NK-92 (cell line): Measurements from ENCODE around the gene C2orf80.
"Not testable (repeated sequence)": the region's sequence is repeated elsewhere in the genome, so short reads cannot be mapped to it uniquely, and the experiment has no call there.

Experiments used
- DNase-seq: peaks from one replicate; lab custom pipeline; 2025; ENCODE audit not compliant: unreplicated experiment; lab: John Stamatoyannopoulos, UW

C2orf80 gene

DNA sequence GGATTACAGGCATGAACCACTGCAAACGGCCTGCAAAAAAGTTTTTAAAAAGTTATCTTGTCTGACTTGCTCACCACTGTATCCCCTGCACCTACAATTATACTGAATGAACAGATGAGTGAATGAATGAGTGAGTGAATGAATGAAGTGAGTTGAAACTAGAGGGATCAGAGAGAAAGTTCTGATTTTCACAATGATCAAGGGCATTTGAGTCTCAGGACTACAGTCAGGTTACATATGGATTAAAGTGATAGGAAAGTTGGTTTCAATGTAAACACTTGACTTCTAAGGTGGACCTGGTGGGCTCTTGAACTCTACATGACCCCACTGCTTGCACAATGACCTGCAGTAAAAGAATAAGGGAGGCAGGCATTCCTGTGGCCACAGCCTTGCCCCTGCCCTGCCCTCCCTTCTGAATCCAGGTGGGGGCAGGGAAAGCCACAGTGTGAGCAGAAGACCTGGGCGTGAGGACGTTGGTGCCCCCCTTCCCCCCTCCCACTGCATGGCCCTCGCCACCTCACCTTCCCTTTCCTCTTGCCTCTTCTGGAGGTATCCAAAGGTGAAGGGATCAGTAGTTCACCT is 10.7 kb downstream of the C2orf80 start:
- no peak for DNase-seq

DNA sequence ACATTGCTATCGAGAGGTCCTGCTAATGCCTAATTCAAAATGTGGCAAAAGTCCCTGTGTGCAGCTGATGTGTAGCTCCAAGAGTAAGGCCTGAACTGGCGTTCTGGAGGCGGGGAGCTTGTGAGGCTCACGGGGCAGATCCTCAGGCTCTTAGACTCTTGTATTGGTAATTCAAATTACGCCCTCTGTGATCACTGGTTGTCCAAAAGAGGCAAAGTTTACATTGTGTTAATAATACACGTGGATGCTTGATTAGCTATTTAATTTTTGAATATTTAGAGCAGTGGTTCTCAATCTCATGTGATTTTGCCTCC is 14.0 kb downstream of the C2orf80 start:
- no peak for DNase-seq

DNA sequence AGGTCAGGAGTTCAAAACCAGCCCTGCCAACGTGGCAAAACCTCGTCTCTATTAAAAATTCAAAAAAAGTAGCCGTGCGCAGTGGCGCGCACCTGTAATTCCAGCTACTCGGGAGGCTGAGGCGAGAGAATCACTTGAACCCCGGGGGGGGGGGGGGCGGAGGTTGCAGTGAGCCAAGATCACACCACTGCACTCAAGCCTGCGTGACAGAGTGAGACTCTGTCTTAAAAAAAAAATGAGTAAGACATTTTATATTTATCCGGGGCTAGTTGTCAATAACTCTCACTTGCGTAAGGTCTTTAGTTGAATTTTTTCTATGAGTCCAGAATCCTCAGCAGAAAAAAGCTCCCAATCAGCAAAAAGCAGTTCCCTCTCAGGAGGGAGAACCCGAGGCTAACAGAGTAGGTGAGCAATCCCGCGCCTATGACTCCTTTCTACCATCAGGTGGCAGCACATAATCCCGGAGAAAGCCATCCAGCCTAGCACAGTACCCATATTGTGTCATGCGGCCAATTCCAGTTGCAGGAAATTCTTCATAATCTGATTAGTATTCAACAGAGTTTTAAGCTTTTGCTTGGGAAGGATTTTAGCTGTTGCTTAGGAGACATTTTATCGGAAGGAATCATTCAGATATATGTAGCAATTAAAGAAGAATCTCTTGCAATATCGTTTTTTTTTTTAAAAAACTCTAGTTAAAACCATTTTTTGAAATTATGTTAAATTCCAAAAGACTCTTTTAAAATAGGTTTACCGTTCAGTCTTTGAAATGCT is 14.6 kb downstream of the C2orf80 start:
- DNase-seq: peak; percentile 6

DNA sequence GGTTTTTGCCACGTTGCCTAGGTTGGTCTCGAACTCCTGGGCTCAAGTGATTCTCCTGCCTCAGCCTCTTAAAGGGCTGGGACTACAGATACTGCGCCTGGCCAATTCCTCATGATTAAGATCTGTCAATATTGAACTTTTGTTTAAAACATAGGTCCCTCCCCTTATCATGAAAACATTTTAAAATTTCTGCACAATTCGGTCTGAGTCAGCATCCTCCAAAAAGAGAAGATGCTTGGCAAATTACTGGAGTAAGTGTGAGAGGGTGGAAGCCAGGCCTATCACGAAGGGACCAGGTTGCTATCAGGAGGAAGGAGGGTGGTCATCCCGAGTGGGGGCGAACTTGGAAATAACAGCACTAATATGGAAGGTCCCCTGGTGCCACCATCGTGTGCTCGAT is 15.7 kb downstream of the C2orf80 start:
- no peak for DNase-seq

DNA sequence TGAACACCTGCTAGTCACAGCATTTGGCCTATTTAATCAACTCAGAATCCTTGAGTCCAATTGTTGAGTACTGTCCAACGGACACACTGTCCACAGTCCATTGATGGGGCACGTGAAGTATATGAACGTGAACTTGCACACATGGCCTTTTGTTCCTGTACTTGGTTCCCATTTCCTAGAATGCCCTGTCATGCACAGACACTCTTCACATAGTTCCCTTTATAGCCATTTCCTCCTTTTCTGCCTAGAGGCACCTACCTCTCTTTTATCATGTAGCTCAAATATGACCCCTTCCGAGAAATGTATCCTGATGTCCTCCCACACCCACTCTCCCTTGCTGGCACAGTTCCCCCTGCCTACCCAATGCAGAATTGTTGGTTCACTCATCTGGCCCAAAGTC is 17.7 kb downstream of the C2orf80 start:
- no peak for DNase-seq

DNA sequence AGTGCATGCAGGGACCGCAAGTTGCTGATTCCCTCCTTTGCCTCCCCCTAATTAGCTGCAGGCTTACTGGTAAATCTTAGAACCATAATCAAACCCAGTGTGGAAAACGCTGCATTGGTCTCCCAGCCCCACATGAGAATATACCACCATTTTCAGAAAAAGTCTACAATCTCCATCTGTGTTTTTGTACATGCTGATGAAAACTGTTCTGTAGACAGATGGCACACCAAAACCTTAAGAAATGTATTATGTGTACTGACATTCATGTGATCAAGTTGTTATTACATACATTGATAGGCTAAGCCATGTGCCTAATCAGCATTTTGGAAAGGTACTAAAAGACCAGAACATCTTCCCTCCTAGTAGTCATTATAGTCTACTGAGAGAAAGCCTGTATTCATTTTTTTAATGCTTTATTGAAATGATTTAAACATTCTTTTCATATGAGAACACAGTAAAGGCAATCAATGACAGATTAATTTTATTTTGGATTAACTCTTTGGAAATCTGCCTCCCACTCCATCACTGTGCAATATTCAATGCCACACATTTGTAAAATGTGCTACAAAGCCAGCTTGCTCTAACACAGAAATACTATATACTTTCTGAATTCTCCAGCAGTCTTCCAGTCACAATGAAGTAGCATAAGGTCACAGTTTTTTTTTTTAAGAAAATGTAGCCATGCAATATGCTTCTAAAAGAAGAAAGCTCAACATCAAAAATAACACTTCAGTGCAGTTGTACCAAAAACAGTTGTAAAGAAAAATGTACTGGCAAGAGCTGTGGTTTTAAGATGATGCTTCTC is 24.7 kb downstream of the C2orf80 start:
- no peak for DNase-seq

DNA sequence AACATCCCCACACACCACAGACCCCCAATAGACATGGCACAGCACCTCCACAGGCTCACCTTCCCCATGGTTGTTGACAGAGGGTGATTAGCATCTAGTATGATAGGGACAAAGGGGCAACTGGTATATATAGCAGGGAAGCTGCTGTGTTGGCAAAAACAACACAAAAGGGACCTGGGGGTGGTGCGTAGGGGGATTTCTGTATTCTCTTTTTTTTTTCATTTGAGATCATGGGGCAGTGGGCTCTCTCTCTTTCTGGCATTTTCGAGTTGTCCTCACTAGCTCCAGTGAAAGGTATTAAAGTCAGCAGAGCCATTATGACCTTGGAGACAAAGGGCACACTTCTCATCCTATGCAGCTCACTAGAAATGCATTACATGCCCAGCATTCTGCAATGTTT is 26.3 kb downstream of the C2orf80 start, which contains the start of gene CRYGA:
Gene CRYGA, minus strand, starts transcription at position 101 of the 400 bp plus-strand sequence. Its CDS starts 33 bp downstream, at position 68.
- no peak for DNase-seq

DNA sequence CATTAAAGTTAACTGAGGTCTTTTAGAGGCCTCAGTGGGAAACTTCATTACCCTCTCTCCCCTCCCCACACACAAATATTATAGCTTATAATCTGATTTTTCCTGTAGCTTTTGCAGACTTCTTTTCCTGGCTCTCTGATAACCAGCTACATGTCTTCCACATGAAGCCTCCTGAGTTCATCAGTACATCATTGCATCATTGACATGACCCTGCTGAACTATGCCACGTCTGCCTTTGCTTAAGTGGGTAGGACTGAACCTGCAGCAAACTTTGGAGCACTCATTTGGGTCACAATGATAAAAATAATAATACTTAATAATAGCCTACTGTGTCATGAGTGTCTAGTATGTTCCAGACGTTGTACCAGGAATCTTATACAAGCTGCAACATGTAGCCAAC is 33.4 kb downstream of the C2orf80 start:
- no peak for DNase-seq

DNA sequence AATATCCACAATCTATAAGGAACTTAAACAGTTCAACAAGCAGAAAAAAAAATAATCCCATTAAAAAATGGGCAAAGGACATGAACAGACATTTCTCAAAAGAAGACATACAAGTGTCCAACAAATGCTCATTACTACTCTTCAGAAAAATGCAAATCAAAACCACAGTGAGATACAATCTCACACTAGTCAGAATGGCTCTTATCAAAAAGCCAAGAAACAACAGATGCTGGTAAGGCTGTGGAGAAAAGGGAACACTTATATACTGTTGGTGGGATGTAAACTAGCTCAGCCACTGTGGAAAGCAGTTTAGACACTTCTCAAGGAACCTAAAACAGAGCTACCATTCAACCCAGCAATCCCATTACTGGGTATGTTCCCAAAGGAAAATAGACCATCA is 36.7 kb downstream of the C2orf80 start:
- no peak for DNase-seq

DNA sequence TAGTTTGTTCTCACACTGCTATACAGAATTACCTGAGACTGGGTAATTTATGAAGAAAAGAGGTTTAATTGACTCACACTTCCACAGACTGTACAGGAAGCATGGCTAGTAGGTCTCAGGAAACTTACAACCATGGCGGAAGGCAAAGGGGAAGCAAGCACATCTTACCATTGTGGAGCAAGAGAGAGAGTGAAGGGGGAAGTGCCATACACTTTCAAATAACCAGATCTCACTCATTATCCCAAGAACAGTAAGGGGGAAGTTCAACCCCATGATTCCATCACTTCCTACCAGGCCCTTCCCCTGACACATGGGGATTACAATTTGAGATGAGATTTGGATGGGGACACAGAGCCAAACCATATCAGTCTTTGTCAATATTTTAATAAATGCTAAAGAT is 38.9 kb downstream of the C2orf80 start:
- DNase-seq: no peak

DNA sequence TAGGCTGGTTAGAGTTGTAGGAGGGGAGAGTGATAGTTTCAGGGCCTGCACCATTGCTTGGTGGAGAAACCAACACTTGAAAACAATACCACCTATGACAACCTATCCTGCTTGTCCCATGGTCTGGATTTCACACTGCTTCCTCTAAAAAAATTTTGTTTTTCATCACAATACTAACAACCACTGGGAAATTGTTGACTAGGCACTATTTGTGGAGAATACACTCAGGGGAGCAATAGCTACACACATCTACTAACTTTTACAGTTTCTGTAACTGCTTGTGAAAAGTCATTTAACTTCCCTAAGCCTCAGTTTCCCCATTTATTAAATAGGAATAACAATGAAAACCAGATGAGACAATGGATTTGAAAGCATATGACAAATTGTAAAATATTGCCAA is 39.7 kb downstream of the C2orf80 start:
- DNase-seq: no peak

DNA sequence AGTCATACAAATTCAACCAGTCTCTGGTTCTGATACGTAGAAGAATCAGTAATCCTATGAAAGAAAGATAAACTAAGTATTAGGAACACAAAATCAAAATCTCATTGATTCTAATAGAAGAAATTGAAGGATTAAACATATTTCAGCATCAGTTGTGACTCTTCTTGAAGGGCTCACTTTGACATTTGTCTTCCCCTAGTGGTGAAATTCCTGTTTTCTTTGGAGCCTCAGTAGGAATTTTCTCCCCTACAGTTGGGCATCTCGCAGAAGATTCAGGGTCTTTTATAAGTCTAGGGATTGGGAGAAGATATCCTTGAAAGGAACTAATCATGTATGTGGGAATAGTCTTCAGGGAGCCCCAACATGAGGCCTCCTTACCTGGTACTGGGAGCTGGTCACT is 41.0 kb downstream of the C2orf80 start:
- no peak for DNase-seq

DNA sequence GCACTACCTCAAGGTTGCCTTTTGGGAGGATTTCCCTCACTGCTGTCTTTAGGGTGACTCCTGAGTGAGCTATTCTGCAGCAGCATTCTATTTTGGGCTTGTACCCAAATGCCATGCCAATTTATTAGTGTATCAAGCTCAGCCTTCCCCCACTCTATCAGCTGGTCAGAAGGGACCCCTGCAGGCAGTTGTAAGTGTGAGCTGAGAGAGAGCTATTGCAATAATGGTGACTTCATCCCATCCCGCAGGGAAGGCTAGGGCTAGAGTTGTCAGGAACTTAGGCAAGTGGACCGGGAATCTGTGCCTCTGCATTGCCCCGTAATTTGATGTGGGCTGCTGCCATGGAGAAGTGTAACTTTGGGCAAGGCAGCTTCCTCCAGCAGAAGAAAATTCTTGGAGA is 42.1 kb downstream of the C2orf80 start:
- no peak for DNase-seq

DNA sequence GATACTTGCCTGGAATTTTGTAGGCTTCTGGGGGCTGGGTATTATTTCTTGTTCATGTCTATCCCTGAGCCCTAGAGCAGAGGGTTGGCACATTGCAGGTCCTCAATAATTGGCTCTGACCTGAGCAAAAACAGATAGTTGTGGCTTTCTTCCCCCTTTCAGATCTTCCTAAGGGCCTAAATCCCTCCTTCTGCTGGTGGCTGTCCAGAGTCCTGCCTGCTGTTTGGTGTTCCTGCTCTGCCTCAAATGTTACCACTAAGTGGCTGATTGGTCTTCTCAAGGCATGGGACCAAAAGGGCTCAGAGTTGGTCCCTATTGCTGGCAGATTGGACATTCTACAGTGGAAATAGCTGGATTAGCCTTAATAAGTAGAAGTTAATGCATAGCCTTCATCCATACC is 42.8 kb downstream of the C2orf80 start:
- DNase-seq: no peak

DNA sequence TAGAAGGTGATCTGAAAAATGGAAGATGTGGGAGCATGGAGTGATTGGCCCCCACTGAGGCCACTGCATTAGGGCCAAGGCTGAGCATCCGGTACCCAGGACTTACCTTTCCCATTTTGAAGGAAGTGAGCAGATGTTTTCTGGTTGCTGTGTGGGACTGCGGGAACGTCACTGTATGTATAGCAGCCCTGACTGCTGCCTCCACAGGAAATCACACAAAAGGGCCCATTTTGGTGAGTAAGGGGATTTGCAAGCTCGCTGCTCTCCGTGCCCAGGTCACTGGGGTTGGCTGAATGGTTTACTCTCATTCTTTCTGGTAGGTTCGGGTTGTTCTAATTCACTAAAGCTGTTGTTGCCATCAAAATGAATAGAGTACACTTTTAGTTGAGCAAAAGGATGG is 43.8 kb downstream of the C2orf80 start, which contains the start of gene CRYGB:
Gene CRYGB, minus strand, starts transcription at position 153 of the 400 bp plus-strand sequence. Its CDS starts 38 bp downstream, at position 115.
- DNase-seq: no peak

DNA sequence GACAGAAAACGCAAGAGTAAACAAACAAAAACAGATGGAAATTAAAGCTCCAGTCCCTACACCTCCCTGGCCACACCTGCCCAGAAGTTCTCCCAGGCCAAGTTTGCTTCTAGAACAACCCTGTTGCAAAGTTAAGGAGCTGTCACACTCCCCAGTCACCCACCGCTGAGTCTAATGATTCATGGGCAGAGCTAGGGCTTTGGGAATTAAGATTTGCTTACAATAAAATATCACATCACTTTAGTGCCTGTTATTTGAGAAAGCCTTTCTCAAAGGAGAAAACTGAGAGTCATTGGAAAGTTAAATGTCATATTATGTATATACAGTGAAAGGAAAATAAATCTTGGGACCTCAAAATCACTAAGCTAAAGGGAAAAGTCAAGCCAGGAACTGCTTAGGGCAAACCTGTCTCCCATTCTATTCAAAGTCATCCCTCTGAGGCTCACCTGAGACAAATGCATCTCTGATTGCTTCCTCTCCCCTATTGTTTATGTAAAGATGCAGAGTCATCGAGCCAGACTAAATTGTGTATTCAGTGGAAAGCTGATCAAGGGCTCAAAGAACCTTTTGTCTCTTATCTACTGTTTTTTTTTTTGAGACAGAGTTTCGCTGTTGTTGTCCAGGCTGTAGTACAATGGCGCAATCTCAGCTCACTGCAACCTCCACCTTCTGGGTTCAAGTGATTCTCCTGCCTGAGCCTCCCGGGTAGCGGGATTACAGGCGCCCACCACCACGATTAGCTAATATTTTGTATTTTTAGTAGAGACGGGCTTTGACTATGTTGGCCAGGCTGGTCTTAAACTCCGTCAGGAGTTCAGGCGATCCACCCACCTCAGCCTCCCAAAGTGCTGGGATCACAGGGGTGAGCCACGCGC is 46.7 kb downstream of the C2orf80 start:
- no peak for DNase-seq

DNA sequence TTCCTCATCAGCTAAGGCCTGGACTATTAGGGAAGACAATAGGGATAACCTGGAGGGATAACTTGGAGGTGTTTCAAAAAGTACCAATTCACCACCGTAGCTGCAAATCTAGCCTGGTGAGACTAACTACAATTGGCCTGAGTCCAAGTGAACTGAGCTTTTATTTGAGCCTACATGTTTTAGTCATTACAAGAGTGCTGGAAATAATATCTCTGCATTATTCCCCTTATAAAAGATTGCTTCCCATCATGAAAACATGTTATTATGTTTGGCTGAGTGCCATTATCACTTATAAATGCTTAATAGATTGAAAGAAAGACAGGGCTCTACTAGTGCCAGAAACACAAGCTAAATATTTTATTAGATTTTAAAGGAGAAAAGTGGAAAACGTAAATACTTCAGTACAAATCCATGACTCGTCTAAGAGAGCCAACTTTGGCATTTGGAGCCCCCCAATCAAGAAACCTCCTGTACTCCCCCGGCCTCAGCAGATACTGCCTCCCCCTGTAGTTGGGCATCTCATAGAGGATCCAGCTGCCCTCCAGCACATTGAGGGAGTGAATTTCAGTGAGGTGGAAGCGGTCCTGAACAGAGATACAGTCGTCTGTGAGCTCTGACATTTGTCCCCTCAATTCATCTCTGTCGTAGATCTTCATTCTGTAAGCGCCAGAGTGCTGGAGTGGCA is 47.4 kb downstream of the C2orf80 start:
- no peak for DNase-seq

DNA sequence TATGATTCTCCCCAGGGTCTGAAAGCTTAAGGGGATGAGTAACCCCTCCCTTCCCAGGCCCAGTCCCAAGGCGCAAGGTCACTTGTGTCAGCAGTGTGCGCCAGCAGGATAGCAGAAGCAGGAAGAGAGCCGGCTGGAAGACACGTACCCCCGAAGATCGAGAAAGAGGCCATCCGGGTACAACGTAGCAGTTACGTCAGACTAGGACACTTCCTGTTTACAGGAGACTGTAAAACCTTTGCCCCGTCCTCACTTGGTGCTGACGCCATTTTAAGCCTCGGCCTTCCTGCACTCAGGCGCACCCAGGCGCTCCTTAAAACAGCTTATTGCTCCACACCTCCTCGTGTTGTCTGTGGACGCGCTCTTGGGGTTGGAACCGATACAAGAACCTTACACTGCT is 50.4 kb downstream of the C2orf80 start:
- no peak for DNase-seq

DNA sequence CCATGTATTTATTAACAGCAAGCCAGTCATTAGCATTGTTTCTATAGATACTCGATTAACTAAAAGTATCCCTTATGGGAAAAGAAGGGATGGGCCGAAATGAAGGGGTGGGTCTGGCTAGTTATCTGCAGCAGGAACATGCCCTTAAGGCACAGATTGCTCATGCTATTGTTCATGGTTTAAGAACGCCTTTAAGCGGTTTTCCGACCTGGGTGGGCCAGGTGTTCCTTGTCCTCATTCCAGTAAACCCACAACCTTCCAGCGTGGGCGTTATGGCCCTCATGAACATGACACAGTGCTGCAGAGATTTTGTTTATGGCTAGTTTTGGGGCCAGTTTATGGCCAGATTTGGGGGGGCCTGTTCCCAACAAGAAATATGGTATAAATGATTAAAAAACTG is 51.5 kb downstream of the C2orf80 start:
- not testable (repeated sequence) for DNase-seq

DNA sequence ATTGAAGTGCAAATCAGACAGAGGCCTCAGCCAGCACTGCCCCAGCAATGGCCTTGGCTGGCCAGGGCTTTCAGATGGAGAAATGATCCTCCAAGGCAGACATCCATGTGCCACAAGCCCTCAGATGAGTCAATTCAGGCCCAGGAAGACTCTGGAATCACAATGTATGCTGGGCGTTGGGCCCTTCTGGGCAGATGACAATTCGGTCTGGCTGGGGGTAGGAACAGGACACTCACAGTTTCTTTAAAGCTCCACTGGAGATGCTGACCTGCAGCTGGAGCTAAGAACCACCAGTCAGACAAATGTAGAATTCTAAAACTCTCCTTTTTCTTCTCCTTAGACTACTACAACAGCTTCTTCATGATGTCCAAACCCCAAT is 53.1 kb downstream of the C2orf80 start:
- DNase-seq: no peak
